HG02973 (cell line): Measurements from ENCODE around the gene RASGEF1C.

Source experiments
- ATAC-seq: cut with Tn5 transposase; IDR thresholded peaks from one replicate; pipeline ENCODE4 v1.9.1; 2021; ENCODE audit warnings: moderate library complexity; ENCODE audit not compliant: unreplicated experiment

Gene RASGEF1C

GRCh38 chr5:180121826-180122413 lies 87.1 kb downstream of the RASGEF1C start:
- no peak for ATAC-seq

- ATAC-seq, result no peak
Observed at GRCh38 chr5:180120237-180121101, 88.5 kb downstream of the RASGEF1C start.

- ATAC-seq, result no peak
Observed at GRCh38 chr5:180119903-180120236, 89.1 kb downstream of the RASGEF1C start.

- no peak for ATAC-seq
Observed at GRCh38 chr5:180119031-180119902, 89.7 kb downstream of the RASGEF1C start.

DNA sequence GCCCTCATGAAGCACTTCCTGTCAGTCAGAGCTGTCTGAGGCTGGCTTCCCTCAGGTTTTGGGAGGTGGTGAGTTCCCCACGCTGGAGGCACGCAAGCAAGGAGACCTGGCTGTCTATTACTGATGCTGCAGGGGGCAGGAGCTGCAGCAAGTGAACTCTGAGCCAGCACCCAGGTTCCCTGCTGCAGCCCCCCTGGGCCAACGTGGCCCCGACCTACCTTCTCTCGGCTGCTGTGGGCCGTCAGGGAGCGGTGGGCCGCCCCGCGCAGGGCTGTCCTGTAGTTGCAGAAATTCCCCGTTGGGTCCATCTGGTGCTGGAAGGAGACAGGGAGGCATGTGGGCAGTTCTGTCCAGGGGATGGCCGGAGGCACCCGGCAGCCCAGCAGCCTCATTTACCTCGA lies 90.6 kb downstream of the RASGEF1C start:
- ATAC-seq, result no peak

GRCh38 chr5:180117000-180117725 lies 91.8 kb downstream of the RASGEF1C start:
- ATAC-seq, result no peak

DNA sequence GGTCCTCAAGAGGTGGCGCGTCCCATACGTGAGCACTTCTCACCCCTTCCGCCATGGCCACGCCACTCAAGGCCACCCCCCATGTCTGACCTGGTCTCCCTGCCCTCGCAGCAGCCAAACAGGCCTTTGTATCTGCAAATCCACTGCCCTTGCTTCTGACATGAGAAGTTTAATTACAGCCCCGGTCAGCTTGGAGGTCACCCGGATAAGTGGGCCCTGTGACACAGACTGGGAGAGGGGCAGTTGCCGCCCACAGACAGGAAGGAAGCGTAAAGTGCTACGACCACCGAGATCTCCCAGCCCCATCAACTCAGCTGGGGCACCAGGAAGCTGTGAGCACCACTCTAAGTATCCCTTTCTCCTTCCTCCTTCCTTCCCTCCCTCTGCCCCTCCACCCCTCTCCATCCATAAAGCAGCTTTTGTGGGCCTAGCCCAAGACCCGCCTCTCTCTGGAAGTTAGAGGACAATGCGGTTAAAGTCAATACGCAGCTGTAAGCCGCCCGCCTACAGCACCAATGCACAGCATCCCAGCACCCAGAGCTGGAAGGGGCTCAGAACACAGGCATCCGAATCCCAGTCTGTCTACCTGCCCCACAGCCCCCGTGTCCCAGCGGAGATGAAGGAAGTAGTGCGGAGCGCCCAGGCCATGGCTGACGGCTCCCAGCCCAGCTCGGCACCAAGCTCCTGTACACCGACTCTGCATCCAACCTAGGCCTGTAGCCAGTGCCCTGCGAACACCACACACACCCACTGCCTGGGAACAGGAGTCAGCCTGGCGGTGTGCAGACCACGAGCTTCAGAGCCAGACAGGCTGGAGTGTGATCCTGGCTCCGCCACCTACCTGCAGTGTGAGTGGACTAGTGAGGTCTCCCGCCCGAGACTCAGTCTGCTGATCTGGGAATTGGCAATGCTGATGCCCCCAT lies 92.7 kb downstream of the RASGEF1C start:
- no peak for ATAC-seq

- ATAC-seq, result no peak
Observed at GRCh38 chr5:180115326-180116076, 93.5 kb downstream of the RASGEF1C start.

GRCh38 chr5:180114304-180115003 lies 94.6 kb downstream of the RASGEF1C start:
- no peak for ATAC-seq

DNA sequence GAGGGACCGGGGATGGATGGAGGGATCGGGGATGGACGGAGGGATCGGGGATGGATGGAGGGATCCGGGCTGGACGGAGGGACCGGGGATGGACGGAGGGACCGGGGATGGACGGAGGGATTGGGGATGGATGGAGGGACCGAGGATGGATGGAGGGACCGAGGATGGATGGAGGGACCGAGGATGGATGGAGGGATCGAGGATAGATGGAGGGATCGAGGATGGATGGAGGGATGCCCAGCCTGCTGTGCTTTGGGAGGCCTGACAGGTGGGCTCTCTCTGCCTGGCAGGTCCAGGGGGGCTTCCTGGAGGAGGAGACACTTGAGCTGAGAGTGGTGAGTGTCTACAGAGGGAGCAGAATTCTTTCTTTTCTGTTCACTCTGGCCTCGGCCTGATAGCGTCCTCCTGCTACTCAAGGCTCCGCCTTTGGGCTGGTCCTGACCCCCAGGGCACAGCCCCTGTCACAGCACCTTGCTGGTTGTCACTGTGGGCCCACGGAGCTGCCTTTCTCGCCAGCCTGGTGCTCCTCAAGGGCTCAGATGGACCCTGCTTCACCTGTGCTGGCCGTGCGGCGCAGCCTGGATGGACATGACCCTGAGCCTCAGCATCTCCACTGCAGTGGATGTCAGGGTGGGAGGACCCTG lies 95.2 kb downstream of the RASGEF1C start:
- no peak for ATAC-seq

DNA sequence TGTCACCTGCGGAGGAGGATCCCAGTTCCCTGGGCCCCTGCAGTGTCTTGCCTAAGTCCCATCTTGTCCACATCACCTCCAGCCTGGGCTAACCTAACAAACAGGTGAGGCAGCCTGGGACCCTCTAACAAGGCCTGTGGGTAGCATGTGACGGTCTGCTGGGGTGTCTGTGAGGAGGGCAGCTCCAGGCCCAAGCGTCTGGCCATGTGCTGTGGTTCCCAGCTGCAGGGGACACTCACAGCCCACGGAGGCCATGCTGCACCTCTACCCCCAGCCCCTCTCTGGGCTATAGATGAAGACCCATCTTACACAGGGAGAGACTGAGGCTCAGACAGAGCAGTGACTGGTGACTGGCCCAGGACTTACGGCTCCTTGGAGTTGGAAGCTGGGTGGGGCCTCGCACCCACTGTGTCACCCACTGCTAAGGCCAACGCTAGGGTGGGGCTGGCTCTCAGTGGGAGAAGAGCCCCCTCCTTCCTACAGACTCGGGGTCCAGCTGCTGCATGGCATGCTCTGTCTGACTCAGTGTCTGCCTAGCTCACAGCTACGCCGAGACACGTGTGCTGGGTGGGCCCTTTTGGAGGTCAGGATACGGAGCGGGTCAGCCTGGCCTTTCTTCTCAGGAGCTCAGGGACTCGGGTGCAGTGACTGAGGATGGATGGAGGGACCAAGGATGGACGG lies 96.7 kb downstream of the RASGEF1C start:
- ATAC-seq, result no peak

DNA sequence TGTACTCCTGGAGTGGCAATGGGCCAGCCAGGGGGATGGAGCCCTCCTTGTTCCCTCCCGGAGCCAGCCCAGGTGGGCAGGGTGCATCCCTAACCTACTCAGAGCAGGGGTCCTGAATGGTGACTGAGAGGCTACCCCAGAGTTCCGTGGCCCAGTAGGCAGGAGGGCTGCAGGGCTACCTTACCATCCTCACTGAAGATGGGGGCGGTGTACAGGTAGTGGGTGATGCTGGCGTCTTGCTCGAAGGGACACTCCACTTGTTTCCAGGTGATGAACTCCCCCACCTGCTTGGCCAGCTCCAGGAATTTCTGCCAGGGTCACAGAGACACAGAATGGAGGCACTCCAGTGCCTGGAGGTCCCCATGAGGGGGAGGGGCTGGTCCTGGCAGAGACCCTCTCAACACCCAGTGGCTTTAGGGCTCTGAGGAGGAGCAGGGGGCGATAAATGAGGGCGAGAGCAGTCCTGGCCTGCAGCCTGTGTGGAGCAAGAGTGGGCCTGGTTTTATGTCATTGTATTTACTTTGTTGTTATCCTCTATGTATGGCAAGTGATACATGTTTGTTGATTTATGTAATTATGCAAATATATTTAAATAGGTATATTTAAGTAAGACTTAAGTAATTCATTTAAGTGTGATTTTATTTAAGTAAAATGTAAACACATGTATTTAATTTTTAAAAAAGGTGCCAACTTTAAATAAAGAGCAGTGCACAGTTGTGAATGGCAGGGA lies 97.6 kb downstream of the RASGEF1C start:
- ATAC-seq, result no peak

DNA sequence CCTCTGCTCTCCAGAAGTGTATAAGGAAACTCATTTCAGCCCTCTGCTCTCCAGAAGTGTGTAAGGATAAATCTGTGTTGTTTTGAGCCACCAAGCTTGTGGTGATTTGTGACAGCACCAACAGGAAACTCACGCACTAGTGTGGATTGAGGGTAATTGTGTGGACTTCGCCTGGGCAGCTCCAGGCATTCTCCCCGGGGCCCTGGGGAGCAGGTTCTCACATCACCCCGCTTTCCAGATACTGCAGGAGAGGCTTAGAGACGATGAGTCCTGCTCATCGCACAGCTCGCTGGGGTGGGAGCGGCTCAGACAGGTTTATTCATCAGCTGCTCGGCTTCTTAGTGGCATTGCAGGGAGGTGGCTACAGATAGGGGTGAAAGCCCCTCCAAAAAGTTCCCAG lies 99.1 kb downstream of the RASGEF1C start:
- ATAC-seq, result no peak

DNA sequence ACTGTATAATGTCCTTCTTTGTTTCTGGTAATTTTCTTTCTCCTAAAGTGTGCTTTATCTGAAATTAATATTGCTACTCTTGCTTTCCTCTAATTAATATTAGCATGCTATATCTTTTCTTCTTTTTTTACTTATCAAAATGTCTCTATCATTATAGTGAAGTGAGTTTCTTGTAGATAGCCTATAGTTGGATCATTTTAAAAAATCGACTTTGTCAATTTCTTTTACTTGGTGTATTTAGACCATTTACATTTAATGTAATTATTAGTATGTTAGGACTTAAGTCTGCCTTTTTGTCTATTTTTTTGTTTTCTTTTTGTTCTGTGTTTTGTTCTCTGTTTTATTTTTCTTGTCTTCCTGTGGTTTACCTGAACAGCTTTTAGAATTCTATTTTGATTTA lies 102.0 kb downstream of the RASGEF1C start:
- no peak for ATAC-seq

DNA sequence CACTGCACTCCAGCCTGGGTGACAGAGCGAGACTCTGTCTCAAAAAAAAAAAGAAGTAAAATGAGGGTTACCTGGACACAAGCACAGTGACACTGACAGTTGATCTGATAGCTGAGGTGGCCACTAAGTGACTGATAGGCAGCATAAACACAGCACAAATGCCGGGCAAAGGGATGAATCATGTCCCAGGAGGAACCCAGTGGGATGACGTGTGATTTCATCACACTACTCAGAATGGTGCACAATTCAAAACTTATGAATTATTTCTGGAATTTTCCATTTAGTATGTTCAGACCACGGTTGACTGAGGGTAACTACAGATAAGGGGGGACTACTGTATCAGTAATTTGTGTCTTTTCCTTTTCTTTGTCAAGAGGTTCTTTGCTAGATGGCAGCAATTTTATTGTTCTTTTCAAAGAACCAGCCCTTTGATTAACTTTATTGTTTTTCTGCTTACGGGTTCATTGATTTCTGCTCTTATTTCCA lies 103.1 kb downstream of the RASGEF1C start:
- ATAC-seq, result no peak

GRCh38 chr5:180104168-180104530 lies 104.9 kb downstream of the RASGEF1C start:
- no peak for ATAC-seq
